ENCODE data around the gene FGFR2. TPM values are rescaled to one million over a fixed set of nuclear protein-coding genes. Genes with fewer than 3 reads are reported as not detected.

FGFR2 gene
- total RNA-seq, 1 experiment from 2014 or later, result 135 TPM

GRCh38 chr10:121461307-121461706, 136.9 kb downstream of the FGFR2 start:
- peaks cover 35 to 39% of the 10 kb centered on the region in 2 experiments for H3K4me1 Mint-ChIP-seq
- H2BK5ac ChIP-seq (ENCODE audit: insufficient read length, low read length), result no peak overlapping the region
- no peak for TF ChIP-seq CTCF (conservative IDR thresholded peaks at IDR 0.05)

More at GRCh38 chr10:121461307-121461706, 136.9 kb downstream of the FGFR2 start:
- H3K23me2 ChIP-seq (ENCODE audit: insufficient read length, low read depth, low read length, poor library complexity, severe bottlenecking), result peaks cover 2% of the 10 kb centered on the region
- peaks cover 16% of the 10 kb centered on the region; the same call in 1 of the 2 replicates for H3K4me1 ChIP-seq (ENCODE audit: insufficient read depth, low read length)
- Mint-ChIP-seq H3K36me3 (ENCODE audit: insufficient read depth in 1 of 3, low read depth in 3 of 3) (no peaks in the 10 kb centered on the region; a peak in 1 of 7 replicates), H3K27me3 (ENCODE audit: low read depth) (no peaks in the 10 kb centered on the region; the same call in none of the 2 replicates), H3K9me3 (no peaks in the 10 kb centered on the region; a peak in 2 of 5 replicates), H3K4me3 (no peak overlapping the region), H3K27ac (no peak overlapping the region)
- H3K4me2 ChIP-seq (ENCODE audit: insufficient read depth, insufficient read length, low read length), result no peak overlapping the region
- no peak overlapping the region for H3K56ac ChIP-seq (ENCODE audit: insufficient read length, low read depth, low read length)
- H2AK5ac ChIP-seq (ENCODE audit: insufficient read length, low read length), result no peak overlapping the region
- no peak overlapping the region for H3K23ac ChIP-seq (ENCODE audit: insufficient read length, low read depth, low read length)
- H4K8ac ChIP-seq (replicated peaks; ENCODE audit: insufficient read length, low read depth, low read length), result no peak overlapping the region
- H2BK15ac ChIP-seq (ENCODE audit: low read depth, low read length), result no peak overlapping the region
- DNase-seq, result no peak
- no peaks in the 10 kb centered on the region for H4K20me1 ChIP-seq (ENCODE audit: control insufficient read depth, insufficient read depth, insufficient read length)
- H3K27ac ChIP-seq (ENCODE audit: insufficient read length, low read depth, low read length), result no peak overlapping the region
- no peaks in the 10 kb centered on the region for H3K79me1 ChIP-seq (ENCODE audit: insufficient read depth, low read depth, low read length, poor library complexity, severe bottlenecking)
- H3K27me3 ChIP-seq (ENCODE audit: insufficient read depth, low read length), result no peaks in the 10 kb centered on the region
- H2AFZ ChIP-seq (ENCODE audit: low read length), result no peak overlapping the region
- H3K79me2 ChIP-seq (ENCODE audit: insufficient read depth, low read length), result no peaks in the 10 kb centered on the region
- H3K18ac ChIP-seq (ENCODE audit: insufficient read length, low read depth, low read length), result no peak overlapping the region
- H3K4ac ChIP-seq (ENCODE audit: low read depth, low read length), result no peak overlapping the region
- H3K9me3 ChIP-seq (ENCODE audit: control insufficient read depth, low read depth, low read length), result no peaks in the 10 kb centered on the region
- no peak overlapping the region for H3K14ac ChIP-seq (ENCODE audit: insufficient read depth, low read length)
- H2BK120ac ChIP-seq (ENCODE audit: low read depth, low read length, poor library complexity, severe bottlenecking), result no peak overlapping the region
- no peak overlapping the region for H4K91ac ChIP-seq (ENCODE audit: insufficient read length, low read depth, low read length)
- no peak overlapping the region for H4K5ac ChIP-seq (ENCODE audit: insufficient read length, low read depth, low read length)
- WGBS (ENCODE audit: extremely low coverage, insufficient read length, low lambda C conversion rate), result no CpG with 5 or more reads among the region's 5 CpGs
- no peak overlapping the region for H3K9ac ChIP-seq (ENCODE audit: extremely low read depth, insufficient read length, low read length)
- no peak overlapping the region for H3T11ph ChIP-seq (ENCODE audit: low read length)
- no peak overlapping the region for H2BK20ac ChIP-seq (ENCODE audit: low read depth, low read length, poor library complexity, severe bottlenecking)
- H2BK12ac ChIP-seq (ENCODE audit: insufficient read length, low read depth, low read length), result no peak overlapping the region

Data from H9 (cell line).